ENCODE measurements around the gene TMEM179. TPM values are rescaled to one million over a fixed set of nuclear protein-coding genes. Genes with fewer than 3 reads are reported as not detected.

The TMEM179 gene
- total and polyA plus RNA-seq, 2 experiments from 2014 or later = not detected

- Histone ChIP-seq H3K27me3 (replicated peaks; ENCODE audit: insufficient read depth) (peaks cover 5% of the 10 kb centered on the region), H3K9me2 (ENCODE audit: insufficient read depth) (no peaks in the 10 kb centered on the region), H4K20me1 (ENCODE audit: insufficient read depth) (no peaks in the 10 kb centered on the region), H3K9ac (no peak overlapping the region), H3K9me3 (ENCODE audit: low read depth) (no peaks in the 10 kb centered on the region), H3K4me3 (no peak overlapping the region), H3K79me2 (ENCODE audit: insufficient read depth) (no peaks in the 10 kb centered on the region), H3K4me2 (ENCODE audit: unreplicated experiment) (no peak overlapping the region), H3F3A (ENCODE audit: insufficient read depth) (no peaks in the 10 kb centered on the region), H2AFZ (no peak overlapping the region), H3K27ac (no peak overlapping the region), H3K36me3 (ENCODE audit: low read depth) (no peaks in the 10 kb centered on the region), H3K4me1 (ENCODE audit: insufficient read depth) (no peaks in the 10 kb centered on the region)
- 56 to 58% methylated on average over 28 to 30 of the region's 30 CpGs for WGBS, 2 experiments (ENCODE audit: low coverage in 1 of 2, low lambda C conversion rate in 2 of 2, missing lambda C conversion rate in 2 of 2)
- TF ChIP-seq EZH2 (IDR thresholded peaks at IDR 0.05; ENCODE audit: insufficient read depth, poor library complexity, severe bottlenecking) = no peak
- no peak for TF ChIP-seq EZH2phosphoT487 (IDR thresholded peaks at IDR 0.05; ENCODE audit: insufficient read depth, low read depth)
- no peak for DNase-seq
- in situ Hi-C loops (cut with MboI) = no loop called here
Observed at GRCh38 chr14:104553166-104554087, 51.1 kb downstream of the TMEM179 start.

- H3K9ac ChIP-seq = no peak overlapping the region
- no peak overlapping the region for H2AFZ ChIP-seq
- H3K9me3 ChIP-seq (ENCODE audit: low read depth) = no peaks in the 10 kb centered on the region
- no peak overlapping the region for H3K4me3 ChIP-seq
- H3K79me2 ChIP-seq (ENCODE audit: insufficient read depth) = no peaks in the 10 kb centered on the region
- H3K27me3 ChIP-seq (replicated peaks; ENCODE audit: insufficient read depth) = peaks cover 5% of the 10 kb centered on the region
- no peaks in the 10 kb centered on the region for H4K20me1 ChIP-seq (ENCODE audit: insufficient read depth)
- 19 to 24% methylated on average over 9 of the region's 9 CpGs for WGBS, 2 experiments (ENCODE audit: low coverage in 1 of 2, low lambda C conversion rate in 2 of 2, missing lambda C conversion rate in 2 of 2)
- H3K27ac ChIP-seq = no peak overlapping the region
- in situ Hi-C loops (cut with MboI) = no loop called here
- no peaks in the 10 kb centered on the region for H3K4me1 ChIP-seq (ENCODE audit: insufficient read depth)
- H3K4me2 ChIP-seq (ENCODE audit: unreplicated experiment) = no peak overlapping the region
- DNase-seq = no peak
- TF ChIP-seq EZH2phosphoT487 (IDR thresholded peaks at IDR 0.05; ENCODE audit: insufficient read depth, low read depth) = no peak
- no peak for TF ChIP-seq EZH2 (IDR thresholded peaks at IDR 0.05; ENCODE audit: insufficient read depth, poor library complexity, severe bottlenecking)
- H3F3A ChIP-seq (ENCODE audit: insufficient read depth) = no peaks in the 10 kb centered on the region
- H3K36me3 ChIP-seq (ENCODE audit: low read depth) = no peaks in the 10 kb centered on the region
- no peaks in the 10 kb centered on the region for H3K9me2 ChIP-seq (ENCODE audit: insufficient read depth)
Observed at GRCh38 chr14:104552738-104553125, 51.8 kb downstream of the TMEM179 start.

GRCh38 chr14:104551851-104552737, 52.5 kb downstream of the TMEM179 start:
- in situ Hi-C loops (cut with MboI) = no loop called here
- no peak overlapping the region for H2AFZ ChIP-seq
- no peaks in the 10 kb centered on the region for H3K9me3 ChIP-seq (ENCODE audit: low read depth)
- no peak for DNase-seq
- no peaks in the 10 kb centered on the region for H3K4me1 ChIP-seq (ENCODE audit: insufficient read depth)
- H3K27ac ChIP-seq = no peak overlapping the region
- no peaks in the 10 kb centered on the region for H3K79me2 ChIP-seq (ENCODE audit: insufficient read depth)
- no peaks in the 10 kb centered on the region for H4K20me1 ChIP-seq (ENCODE audit: insufficient read depth)
- H3F3A ChIP-seq (ENCODE audit: insufficient read depth) = no peaks in the 10 kb centered on the region
- no peak overlapping the region for H3K4me3 ChIP-seq
- no peaks in the 10 kb centered on the region for H3K36me3 ChIP-seq (ENCODE audit: low read depth)
- H3K9ac ChIP-seq = no peak overlapping the region
- H3K27me3 ChIP-seq (replicated peaks; ENCODE audit: insufficient read depth) = peaks cover 5% of the 10 kb centered on the region
- TF ChIP-seq EZH2 (IDR thresholded peaks at IDR 0.05; ENCODE audit: insufficient read depth, poor library complexity, severe bottlenecking) (no peak), EZH2phosphoT487 (IDR thresholded peaks at IDR 0.05; ENCODE audit: insufficient read depth, low read depth) (no peak)
- H3K4me2 ChIP-seq (ENCODE audit: unreplicated experiment) = no peak overlapping the region
- H3K9me2 ChIP-seq (ENCODE audit: insufficient read depth) = no peaks in the 10 kb centered on the region
- 39 to 46% methylated on average over 32 to 33 of the region's 33 CpGs for WGBS, 2 experiments (ENCODE audit: low coverage in 1 of 2, low lambda C conversion rate in 2 of 2, missing lambda C conversion rate in 2 of 2)

GRCh38 chr14:104550861-104551728, 53.5 kb downstream of the TMEM179 start:
- no peaks in the 10 kb centered on the region for H3F3A ChIP-seq (ENCODE audit: insufficient read depth)
- H3K27ac ChIP-seq = no peak overlapping the region
- no peaks in the 10 kb centered on the region for H3K4me1 ChIP-seq (ENCODE audit: insufficient read depth)
- H3K4me2 ChIP-seq (ENCODE audit: unreplicated experiment) = no peak overlapping the region
- H3K79me2 ChIP-seq (ENCODE audit: insufficient read depth) = no peaks in the 10 kb centered on the region
- 37 to 39% methylated on average over 22 to 24 of the region's 24 CpGs for WGBS, 2 experiments (ENCODE audit: low coverage in 1 of 2, low lambda C conversion rate in 2 of 2, missing lambda C conversion rate in 2 of 2)
- in situ Hi-C loops (cut with MboI) = no loop called here
- H3K9me2 ChIP-seq (ENCODE audit: insufficient read depth) = no peaks in the 10 kb centered on the region
- H2AFZ ChIP-seq = no peak overlapping the region
- H3K36me3 ChIP-seq (ENCODE audit: low read depth) = no peaks in the 10 kb centered on the region
- no peak overlapping the region for H3K4me3 ChIP-seq
- no peaks in the 10 kb centered on the region for H3K9me3 ChIP-seq (ENCODE audit: low read depth)
- no peaks in the 10 kb centered on the region for H4K20me1 ChIP-seq (ENCODE audit: insufficient read depth)
- no peak for DNase-seq
- TF ChIP-seq EZH2phosphoT487 (IDR thresholded peaks at IDR 0.05; ENCODE audit: insufficient read depth, low read depth) (no peak), EZH2 (IDR thresholded peaks at IDR 0.05; ENCODE audit: insufficient read depth, poor library complexity, severe bottlenecking) (no peak)
- H3K27me3 ChIP-seq (replicated peaks; ENCODE audit: insufficient read depth) = peaks cover 5% of the 10 kb centered on the region
- no peak overlapping the region for H3K9ac ChIP-seq

Data from GM23248 (cell line).